Left hindlimb (tissue), 1 donor: ENCODE results near the gene ZNF285.
A peak's percentile ranks its signal among the peaks of the same experiment; 100 is the strongest.
"Not testable (repeated sequence)": the region's sequence is repeated elsewhere in the genome, so short reads cannot be mapped to it uniquely, and the experiment has no call there.

ENCODE experiments used
- DNase-seq: peaks from one replicate; pipeline ENCODE4 v3.0.0-alpha.2; 2018

The ZNF285 gene

GRCh38 chr19:44401139-44402115 is at the start of gene ZNF285:
ZNF285 (minus strand) TSS chr19:44401608; CDS start chr19:44397213, 4,395 bp downstream.
- DNase-seq = peak; percentile 97

DNA sequence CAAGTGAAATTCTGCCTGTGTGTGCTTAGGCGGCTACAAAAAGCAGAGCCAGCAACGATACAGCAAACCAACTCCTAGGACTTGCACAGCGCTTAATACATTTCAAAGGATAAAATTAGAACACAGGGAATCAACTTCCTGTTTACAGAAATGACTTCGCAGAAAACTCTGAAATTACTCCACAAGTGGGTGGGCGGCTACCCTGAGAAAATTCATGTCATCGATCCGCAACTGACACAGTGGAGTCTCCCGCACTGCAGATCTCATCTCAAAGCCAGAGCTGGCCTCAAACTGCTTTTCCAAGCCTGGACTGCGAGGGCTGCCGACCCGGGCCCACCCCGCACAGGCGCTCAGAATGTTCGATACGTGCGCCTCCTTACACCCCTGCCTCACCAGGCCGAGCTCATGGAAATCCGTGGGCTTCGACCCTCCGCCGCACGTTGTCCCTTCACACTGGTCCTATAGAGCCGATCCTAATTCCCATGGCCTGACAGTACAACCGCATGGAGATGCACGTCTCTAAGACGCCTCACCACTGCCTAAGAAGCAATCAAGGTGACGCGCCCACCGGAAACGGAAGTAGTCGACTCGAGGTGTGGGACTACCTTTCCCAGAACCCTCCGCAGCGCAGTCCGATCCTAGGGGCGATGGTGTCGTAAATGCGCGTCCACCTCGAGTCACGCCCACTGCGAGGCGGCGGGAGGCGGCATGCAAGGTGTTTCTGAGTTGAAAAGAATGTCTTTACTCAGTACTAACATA is 46.7 kb upstream of the ZNF285 start, which contains the start of gene ZNF229:
Gene ZNF229 (minus strand): TSS at position 557 of the 759 bp plus-strand sequence. CDS start 5,625 bp downstream, outside the sequence.
- DNase-seq = peak; percentile 91

GRCh38 chr19:44438441-44438840 is 37.0 kb upstream of the ZNF285 start:
- no peak for DNase-seq

DNA sequence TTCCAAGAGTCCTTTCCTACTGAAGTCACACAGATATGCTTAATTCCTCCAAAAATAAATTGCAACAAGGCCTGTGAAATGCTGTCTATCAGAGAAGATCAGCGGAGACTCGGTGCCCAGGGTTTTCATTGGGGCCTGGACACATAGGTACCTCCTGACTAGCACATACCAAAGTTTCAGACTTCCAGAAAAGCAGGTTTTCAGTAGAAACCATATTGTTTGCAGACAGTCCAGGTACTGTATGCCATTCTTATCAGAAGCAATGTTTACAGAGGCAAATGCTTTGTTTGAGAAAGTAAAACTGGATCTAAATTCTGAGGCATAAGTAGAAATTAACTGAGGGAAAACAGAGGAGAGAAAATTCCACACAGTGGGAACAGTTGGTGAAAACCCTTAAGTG is 34.0 kb upstream of the ZNF285 start:
- no peak for DNase-seq

- DNase-seq = no peak
These were observed 29.5 kb upstream of the ZNF285 start for GRCh38 chr19:44430956-44431355.

GRCh38 chr19:44415553-44415952 is 14.1 kb upstream of the ZNF285 start:
- not testable (repeated sequence) for DNase-seq

DNA sequence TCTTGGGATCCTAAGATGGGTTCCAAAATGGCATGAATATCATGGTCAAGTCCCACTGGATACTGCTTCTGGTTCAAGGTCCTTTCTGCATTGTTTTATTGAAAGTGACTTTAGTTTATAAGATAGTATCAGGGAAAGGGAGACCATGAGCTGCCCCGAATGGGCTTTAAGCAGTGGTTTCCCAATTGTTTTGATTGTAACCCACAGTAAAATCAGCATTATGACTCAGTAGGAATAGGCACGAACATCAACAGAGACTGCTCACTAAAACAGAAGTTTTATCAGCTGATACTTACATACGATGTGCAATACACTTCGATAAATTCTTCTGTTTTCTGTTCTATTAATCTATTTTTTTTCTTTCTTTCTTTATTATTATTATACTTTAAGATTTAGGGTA is 12.1 kb downstream of the ZNF285 start:
- DNase-seq = not testable (repeated sequence)

DNA sequence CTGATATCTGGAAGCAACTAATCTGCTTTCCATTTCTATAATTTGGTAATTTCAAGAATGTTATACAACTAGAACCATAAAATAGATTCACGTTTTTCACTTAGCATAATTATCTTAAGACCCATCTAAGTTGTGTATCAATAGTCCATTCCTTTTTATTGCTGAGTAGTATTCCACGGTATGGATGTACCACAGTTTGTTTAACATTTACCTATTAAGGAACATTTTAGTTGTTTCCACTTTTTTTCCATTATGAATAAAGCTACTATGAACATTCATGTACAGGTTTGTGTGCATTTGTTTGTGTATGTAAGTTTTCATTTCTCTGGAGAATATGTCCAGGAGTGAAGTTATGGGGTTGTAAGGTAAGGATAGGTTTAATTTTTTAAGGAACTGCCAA is 26.6 kb downstream of the ZNF285 start:
- no peak for DNase-seq

DNA sequence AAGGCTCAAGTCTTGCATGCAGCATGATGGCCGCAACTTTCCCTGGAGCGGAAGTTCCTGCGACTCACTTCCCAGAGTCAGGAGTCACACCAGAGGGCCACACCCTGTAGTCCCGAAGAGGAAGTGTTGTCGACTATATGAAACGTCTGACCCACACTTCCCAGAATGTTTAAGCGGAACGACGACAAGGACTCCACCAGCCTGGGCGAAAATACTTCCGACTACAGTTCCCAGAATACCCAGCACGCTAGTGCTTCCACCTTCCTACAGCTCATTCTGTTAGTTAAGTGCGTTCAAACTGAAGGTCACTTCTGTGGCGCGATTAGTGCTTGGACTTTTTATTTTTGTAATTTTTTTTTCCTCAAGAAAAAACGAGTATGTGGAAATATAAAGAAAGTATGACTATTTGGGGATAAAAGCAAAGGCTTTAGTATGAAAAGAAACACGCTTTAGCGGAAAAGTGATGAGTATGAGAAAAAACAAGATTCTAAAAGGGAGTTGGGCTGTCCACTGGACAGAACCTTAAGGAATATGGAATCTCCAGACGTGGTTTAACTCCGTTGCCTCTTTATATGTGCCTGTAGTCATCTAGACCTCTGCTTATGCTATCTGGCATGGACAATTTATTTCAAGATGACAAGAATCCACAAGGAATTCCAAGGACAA is 29.5 kb downstream of the ZNF285 start:
- DNase-seq = no peak

- DNase-seq = no peak
These were observed 34.4 kb downstream of the ZNF285 start for GRCh38 chr19:44367024-44367423.

DNA sequence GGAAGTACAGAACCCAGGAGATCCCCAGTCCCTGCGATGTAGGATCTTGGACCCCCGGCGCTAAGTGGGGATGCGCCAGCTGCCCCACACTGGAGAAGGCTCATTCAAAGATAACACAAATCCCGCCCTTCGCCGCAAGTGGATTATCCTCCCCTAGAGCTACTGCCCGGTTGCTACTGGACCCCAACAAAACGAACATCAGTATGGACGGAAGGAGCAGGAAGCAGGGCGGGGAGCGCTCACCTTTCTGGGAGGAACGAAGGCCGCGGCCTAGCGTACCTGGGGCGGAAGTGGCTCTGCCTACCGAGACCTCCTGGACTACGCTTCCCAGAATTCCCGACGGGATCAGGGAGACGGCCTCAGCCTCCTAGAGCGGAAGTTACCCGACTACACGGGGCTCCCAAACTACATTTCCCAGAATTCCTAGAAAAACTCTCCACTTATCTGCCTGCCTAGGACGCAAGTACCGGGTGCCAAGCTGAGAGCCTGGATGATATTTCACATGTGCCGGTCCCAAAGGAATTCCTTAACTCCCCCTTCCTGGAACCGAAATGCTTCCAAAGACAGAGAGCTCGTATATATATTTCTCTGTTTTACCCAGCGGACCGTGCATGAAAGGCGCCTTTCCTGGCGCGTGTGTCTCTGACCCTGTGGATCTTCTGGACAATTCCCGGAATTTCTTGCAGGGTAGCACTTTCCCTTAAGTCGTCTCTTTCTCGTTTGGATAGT is 44.9 kb downstream of the ZNF285 start, which contains the start of gene ZNF112:
Gene ZNF112 (minus strand): TSS at position 298 of the 729 bp plus-strand sequence. CDS start 16,141 bp downstream, outside the sequence.
- peak; percentile 92 for DNase-seq

DNA sequence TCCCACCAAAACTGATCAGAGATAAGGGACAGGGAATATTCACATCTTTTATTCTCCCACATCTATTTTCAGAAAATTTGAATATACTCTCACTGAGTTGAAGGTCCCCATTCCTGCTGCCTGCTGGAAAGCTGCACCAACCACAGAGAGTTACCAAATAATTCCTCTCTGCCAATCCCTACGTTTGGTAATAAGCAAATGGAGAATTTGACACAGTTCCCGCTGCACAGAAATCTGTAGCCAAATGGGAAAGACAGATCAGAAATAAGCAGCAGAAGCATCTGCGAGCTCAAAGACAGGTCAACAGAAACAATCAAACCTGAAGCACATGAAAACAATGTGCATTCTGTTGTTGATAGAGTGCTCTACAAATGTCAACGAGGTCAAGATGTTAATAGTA is 54.9 kb downstream of the ZNF285 start:
- DNase-seq = no peak

GRCh38 chr19:44345959-44346358 is 55.4 kb downstream of the ZNF285 start:
- DNase-seq = no peak

- DNase-seq = no peak
These were observed 57.2 kb downstream of the ZNF285 start for GRCh38 chr19:44344255-44344654.

DNA sequence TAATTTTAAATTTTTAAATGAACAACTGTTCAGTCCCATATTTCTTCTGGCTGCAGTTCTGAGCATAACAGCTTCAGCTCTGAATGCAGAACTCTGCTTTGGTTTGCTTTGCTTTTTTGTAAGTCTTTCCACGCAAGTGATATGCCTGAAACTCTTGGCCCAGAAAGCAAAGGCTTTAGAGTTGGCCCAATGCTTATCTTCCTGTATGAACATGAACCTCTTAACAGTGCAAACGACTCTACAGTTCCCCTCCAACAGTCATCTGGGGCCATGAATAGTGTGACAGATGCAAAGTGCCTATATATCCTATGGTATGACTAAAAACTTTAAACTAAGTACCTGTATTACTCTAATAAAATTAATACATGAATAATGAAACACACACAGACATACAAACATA is 59.6 kb downstream of the ZNF285 start:
- DNase-seq = no peak

- DNase-seq = not testable (repeated sequence)
These were observed 66.8 kb downstream of the ZNF285 start for GRCh38 chr19:44334639-44335038.
